ENCODE measurements around the gene HDAC4. TPM values are rescaled to one million over a fixed set of nuclear protein-coding genes. Genes with fewer than 3 reads are reported as not detected.

Gene HDAC4
- total RNA-seq, 1 donor = 28.3 TPM

GRCh38 chr2:239101071-239101470 is 299.7 kb downstream of the HDAC4 start:
- H3K4me3 ChIP-seq (ENCODE audit: low read depth, low read length) = no peak overlapping the region
- no peak for TF ChIP-seq CTCF (IDR thresholded peaks at IDR 0.05; ENCODE audit: insufficient read depth, low read length)

GRCh38 chr2:239099474-239099873 is 301.3 kb downstream of the HDAC4 start:
- TF ChIP-seq CTCF (IDR thresholded peaks at IDR 0.05; ENCODE audit: insufficient read depth, low read length) = no peak
- no peak for DNase-seq (ENCODE audit: low read depth)
- no peak overlapping the region for H3K4me3 ChIP-seq (ENCODE audit: low read depth, low read length)

More at GRCh38 chr2:239101071-239101470, 299.7 kb downstream of the HDAC4 start:
- DNase-seq (ENCODE audit: low read depth) = no peak

GRCh38 chr2:239098288-239098970 is 302.4 kb downstream of the HDAC4 start:
- DNase-seq (ENCODE audit: low read depth) = peak; percentile 55
- no peak for TF ChIP-seq CTCF (IDR thresholded peaks at IDR 0.05; ENCODE audit: insufficient read depth, low read length)
- no peak overlapping the region for H3K4me3 ChIP-seq (ENCODE audit: low read depth, low read length)

GRCh38 chr2:239097428-239097696 is 303.5 kb downstream of the HDAC4 start:
- no peak overlapping the region for H3K4me3 ChIP-seq (ENCODE audit: low read depth, low read length)
- TF ChIP-seq CTCF (IDR thresholded peaks at IDR 0.05; ENCODE audit: insufficient read depth, low read length) = no peak
- DNase-seq (ENCODE audit: low read depth) = no peak

- no peak overlapping the region for H3K4me3 ChIP-seq (ENCODE audit: low read depth, low read length)
- no peak for TF ChIP-seq CTCF (IDR thresholded peaks at IDR 0.05; ENCODE audit: insufficient read depth, low read length)
- DNase-seq (ENCODE audit: low read depth) = no peak
Measured at GRCh38 chr2:239096676-239097427, 304.0 kb downstream of the HDAC4 start.

- no peak for DNase-seq (ENCODE audit: low read depth)
- H3K4me3 ChIP-seq (ENCODE audit: low read depth, low read length) = no peak overlapping the region
- no peak for TF ChIP-seq CTCF (IDR thresholded peaks at IDR 0.05; ENCODE audit: insufficient read depth, low read length)
Measured at GRCh38 chr2:239095460-239096081, 305.2 kb downstream of the HDAC4 start.

All from fibroblast of the aortic adventitia (primary cell).